Naive B cell (primary cell): ENCODE measurements around the gene RPUSD1. TPM values are rescaled to one million over a fixed set of nuclear protein-coding genes. Genes with fewer than 3 reads are reported as not detected.
"Not testable (repeated sequence)": the region's sequence is repeated elsewhere in the genome, so short reads cannot be mapped to it uniquely, and the experiment has no call there.

Source experiments
- ATAC-seq, 2 donors: fragments of 150-1000 bp; cut with Tn5 transposase; 2 replicates each; pipeline ENCODE4 v1.10.0; 2021; ENCODE audit warnings: low read depth in 2 of 2, mild to moderate bottlenecking in 2 of 2, moderate library complexity in 2 of 2
- DNase-seq: peaks from one replicate; pipeline ENCODE4 v3.0.0; 2022
- H3K27ac Mint-ChIP-seq, 6 donors: one replicate each; pipeline ENCODE4 v1.8.0; 2020 to 2022; ENCODE audit warnings: mild to moderate bottlenecking in 6 of 6, mixed read lengths in 6 of 6, moderate library complexity in 5 of 6, inconsistent platforms in 2 of 6
- H3K27me3 Mint-ChIP-seq, 3 donors: one replicate each; pipeline ENCODE4 v1.8.0; 2021 to 2022; ENCODE audit warnings: mixed read lengths in 3 of 3, mild to moderate bottlenecking in 1 of 3
- H3K36me3 Mint-ChIP-seq, 2 donors: one replicate each; pipeline ENCODE4 v1.8.0; 2020 to 2022; ENCODE audit warnings: mixed read lengths in 2 of 2, inconsistent platforms in 1 of 2, mild to moderate bottlenecking in 1 of 2
- H3K4me1 Mint-ChIP-seq, 3 donors: one replicate each; pipeline ENCODE4 v1.8.0; 2020 to 2022; ENCODE audit warnings: mixed read lengths in 3 of 3, inconsistent platforms in 1 of 3, mild to moderate bottlenecking in 1 of 3, moderate library complexity in 1 of 3
- H3K4me3 Mint-ChIP-seq, 8 donors: one replicate each; pipeline ENCODE4 v1.8.0; 2020 to 2022; ENCODE audit warnings: mild to moderate bottlenecking in 8 of 8, mixed read lengths in 8 of 8, moderate library complexity in 8 of 8, inconsistent platforms in 2 of 8
- H3K9me3 Mint-ChIP-seq, 7 donors: one replicate each; pipeline ENCODE4 v1.8.0; 2020 to 2022; ENCODE audit warnings: mixed read lengths in 7 of 7, mild to moderate bottlenecking in 5 of 7, inconsistent platforms in 2 of 7, moderate library complexity in 1 of 7
- polyA plus RNA-seq, 6 donors: library from polyadenylated mRNA; unstranded; fragments of 300-500 nt; fragmentation: Illumina TruSeq; gene quantifications; one replicate each; pipeline ENCODE4 v1.2.3, GENCODE V29; 2021; ENCODE audit warnings: low read depth in 6 of 6

RPUSD1 gene
- polyA plus RNA-seq, 6 donors from 2014 or later: 24.5 to 43.9 (median 33.7) TPM

DNA sequence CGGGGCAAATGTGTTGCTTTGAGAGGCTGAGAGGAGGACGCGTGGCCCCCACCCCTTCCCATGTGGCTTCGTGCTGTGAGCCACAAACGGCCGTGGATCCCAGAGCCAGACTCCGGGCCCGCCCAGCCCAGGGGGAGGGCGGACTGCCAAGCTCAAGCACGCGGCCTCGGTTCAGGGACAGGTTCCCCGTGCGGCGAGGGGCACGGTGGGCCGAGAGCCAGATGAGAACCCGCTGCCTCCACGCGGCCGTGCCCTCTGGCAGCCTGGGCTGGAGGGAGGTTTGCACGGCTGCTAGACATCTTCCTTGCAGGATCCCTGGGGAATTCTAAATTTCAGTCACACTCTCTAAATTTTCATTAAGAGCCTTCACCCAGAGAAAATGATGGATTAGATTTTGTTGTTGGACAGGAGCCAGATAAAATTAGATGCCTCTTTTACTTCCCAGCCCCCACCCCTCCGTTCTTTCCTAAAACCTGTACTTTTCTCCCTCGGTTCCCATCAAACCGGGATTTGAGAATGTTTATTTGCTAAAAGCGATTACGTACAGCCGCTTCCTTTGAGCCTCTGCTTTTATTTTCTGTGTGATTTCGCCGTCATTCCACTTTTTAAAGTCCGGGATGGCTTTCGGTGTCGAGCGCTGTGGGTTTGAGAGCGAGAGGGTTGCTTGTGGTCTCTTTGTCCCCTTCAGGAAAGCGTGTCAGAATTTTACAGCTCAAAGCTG, 37.3 kb upstream of the RPUSD1 start:
- H3K27ac Mint-ChIP-seq: no peak overlapping the region
- peaks cover 0 to 7% (median 0%) of the 10 kb centered on the region in 3 donors for H3K4me1 Mint-ChIP-seq
- ATAC-seq: no peak
- no peak for DNase-seq
- H3K27me3 Mint-ChIP-seq: peaks cover 0 to 16% (median 5%) of the 10 kb centered on the region in 3 donors
- no peaks in the 10 kb centered on the region for H3K36me3 Mint-ChIP-seq
- no peak overlapping the region for H3K4me3 Mint-ChIP-seq
- peaks cover 0 to 4% (median 0%) of the 10 kb centered on the region in 7 donors for H3K9me3 Mint-ChIP-seq

DNA sequence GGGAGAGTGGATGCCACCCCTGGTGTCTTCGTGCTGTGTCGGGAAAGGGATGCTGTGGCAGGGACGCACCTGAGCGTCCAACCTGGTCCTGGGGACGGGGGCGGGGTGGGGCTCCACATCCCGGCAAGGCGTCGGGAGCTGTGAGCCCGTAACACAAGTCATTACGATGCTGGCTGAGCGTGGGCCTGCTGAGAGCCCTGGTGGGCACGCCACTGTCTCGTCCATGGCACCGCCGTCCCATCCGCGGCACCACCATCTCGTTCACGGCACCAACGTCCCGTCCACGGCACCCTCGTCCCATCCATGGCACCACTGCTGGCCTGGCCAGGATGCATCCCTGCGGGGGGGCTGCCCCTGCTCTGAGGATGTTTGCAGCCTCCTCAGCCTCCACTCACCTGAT, 36.4 kb upstream of the RPUSD1 start:
- Mint-ChIP-seq H3K27ac (no peak overlapping the region), H3K36me3 (no peaks in the 10 kb centered on the region), H3K27me3 (peaks cover 0 to 11% (median 10%) of the 10 kb centered on the region in 3 donors), H3K4me3 (no peak overlapping the region), H3K4me1 (peaks cover 6 to 16% (median 7%) of the 10 kb centered on the region in 3 donors), H3K9me3 (peaks cover 0 to 6% (median 3%) of the 10 kb centered on the region in 7 donors)
- DNase-seq (no peak), ATAC-seq (no peak)

DNA sequence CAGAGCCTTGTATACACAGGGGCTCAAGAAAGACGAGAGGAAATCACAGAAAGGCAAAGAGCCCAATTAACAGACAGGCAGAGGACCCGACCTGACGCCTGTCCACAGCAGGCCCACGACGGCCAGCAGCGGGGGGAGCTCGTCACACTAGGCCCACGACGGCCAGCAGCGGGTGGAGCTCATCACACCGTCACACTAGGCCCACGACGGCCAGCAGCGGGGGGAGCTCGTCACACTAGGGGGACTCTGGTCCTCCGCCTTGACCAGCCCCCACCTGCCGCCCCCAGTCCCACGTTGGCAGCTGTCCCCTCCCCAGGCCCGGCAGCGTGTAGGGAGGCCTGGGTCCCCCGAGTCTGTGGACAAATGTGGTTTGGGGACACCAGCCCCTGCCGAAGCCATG, 36.0 kb upstream of the RPUSD1 start:
- no peak overlapping the region for H3K4me3 Mint-ChIP-seq
- no peak overlapping the region for H3K27ac Mint-ChIP-seq
- ATAC-seq: no peak
- no peaks in the 10 kb centered on the region for H3K36me3 Mint-ChIP-seq
- peaks cover 0 to 11% (median 11%) of the 10 kb centered on the region in 3 donors for H3K27me3 Mint-ChIP-seq
- H3K9me3 Mint-ChIP-seq: peaks cover 0 to 6% (median 4%) of the 10 kb centered on the region in 7 donors
- no peak for DNase-seq
- H3K4me1 Mint-ChIP-seq: peaks cover 7 to 20% (median 11%) of the 10 kb centered on the region in 3 donors

DNA sequence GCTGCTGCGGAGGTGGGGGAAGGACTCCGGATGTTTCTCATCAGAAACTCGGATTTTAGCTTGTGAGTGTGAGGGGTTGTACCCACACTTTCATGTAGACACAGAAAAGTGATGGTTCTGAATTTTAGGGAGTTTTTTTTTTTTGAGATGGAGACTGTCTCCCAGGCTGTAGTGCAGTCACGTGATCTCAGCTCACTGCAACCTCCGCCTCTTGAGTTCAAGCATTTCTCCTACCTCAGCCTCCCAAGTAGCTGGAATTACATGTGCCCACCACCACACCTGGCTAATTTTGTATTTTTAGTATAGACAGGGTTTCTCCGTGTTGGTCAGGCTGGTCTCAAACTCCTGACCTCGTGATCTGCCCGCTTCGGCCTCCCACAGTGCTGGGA, 34.7 kb upstream of the RPUSD1 start:
- no peak for ATAC-seq
- H3K27me3 Mint-ChIP-seq: peaks cover 0 to 11% (median 11%) of the 10 kb centered on the region in 3 donors
- H3K4me1 Mint-ChIP-seq: peaks cover 7 to 23% (median 11%) of the 10 kb centered on the region in 3 donors
- H3K36me3 Mint-ChIP-seq: no peaks in the 10 kb centered on the region
- H3K4me3 Mint-ChIP-seq: no peak overlapping the region
- DNase-seq: no peak
- no peak overlapping the region for H3K27ac Mint-ChIP-seq
- H3K9me3 Mint-ChIP-seq: peaks cover 0 to 6% (median 4%) of the 10 kb centered on the region in 7 donors

DNA sequence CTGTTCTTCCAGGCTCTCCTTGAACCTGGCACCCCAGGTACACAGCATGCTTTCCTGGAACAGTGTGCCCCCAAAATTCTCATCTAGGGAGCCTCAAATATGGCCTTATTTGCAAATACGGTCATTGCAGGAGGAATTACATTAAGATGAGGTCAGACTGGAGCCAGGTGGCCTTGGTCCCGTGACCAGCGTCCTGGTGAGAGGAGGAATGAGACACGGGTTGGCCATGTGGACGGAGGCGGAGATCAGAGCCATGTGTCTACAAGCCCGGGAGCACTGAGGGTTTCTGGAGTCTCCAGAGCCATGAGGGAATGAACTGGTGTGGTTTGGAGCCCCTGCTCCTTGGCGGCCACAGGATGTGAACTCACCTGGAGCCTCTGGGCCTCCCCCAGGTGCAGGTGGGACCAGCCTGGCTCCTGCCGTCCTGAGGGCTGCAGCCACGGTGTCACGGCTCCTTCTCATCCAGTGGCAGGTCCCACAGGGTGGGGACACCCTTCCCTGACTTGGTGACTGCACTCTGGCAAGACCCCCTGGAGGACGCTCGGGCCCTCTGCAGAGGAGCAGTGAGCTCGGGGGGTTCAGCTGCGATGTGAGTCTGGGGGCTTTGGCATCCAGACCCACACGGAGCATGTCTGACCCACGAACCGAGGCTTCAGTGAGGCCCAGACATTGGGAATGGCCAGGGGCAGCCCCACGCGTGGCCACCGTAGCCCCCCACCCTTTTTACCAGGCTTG, 34.2 kb upstream of the RPUSD1 start:
- H3K27me3 Mint-ChIP-seq: peaks cover 0 to 11% (median 11%) of the 10 kb centered on the region in 3 donors
- peaks cover 7 to 26% (median 11%) of the 10 kb centered on the region in 3 donors for H3K4me1 Mint-ChIP-seq
- no peaks in the 10 kb centered on the region for H3K36me3 Mint-ChIP-seq
- no peak overlapping the region for H3K27ac Mint-ChIP-seq
- DNase-seq (no peak), ATAC-seq (no peak)
- H3K4me3 Mint-ChIP-seq: no peak overlapping the region
- H3K9me3 Mint-ChIP-seq: peaks cover 0 to 6% (median 4%) of the 10 kb centered on the region in 7 donors

DNA sequence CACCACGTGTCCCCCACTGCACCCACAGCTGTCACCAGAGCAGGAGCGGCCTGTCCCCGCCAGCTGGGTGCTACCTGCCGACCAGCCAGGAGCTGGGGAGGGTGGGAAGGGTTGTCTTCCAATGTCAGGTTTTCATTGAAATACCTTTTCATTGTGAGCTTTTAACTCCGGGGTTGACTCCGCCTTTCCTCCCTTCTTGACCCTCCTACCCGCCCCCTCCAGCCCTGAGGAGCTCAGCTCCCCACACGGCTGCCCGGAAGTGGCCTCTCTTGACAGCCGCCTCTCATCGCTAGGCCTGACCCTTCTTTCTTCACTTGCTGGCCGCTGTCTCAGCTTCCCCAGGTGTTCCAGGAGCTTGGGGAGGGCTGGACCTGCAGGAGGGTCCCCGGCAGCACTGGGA, 33.6 kb upstream of the RPUSD1 start:
- no peak for ATAC-seq
- H3K4me3 Mint-ChIP-seq: no peak overlapping the region
- H3K36me3 Mint-ChIP-seq: no peaks in the 10 kb centered on the region
- peaks cover 0 to 6% (median 4%) of the 10 kb centered on the region in 7 donors for H3K9me3 Mint-ChIP-seq
- peaks cover 7 to 26% (median 11%) of the 10 kb centered on the region in 3 donors for H3K4me1 Mint-ChIP-seq
- no peak for DNase-seq
- H3K27ac Mint-ChIP-seq: no peak overlapping the region
- peaks cover 0 to 11% (median 11%) of the 10 kb centered on the region in 3 donors for H3K27me3 Mint-ChIP-seq

DNA sequence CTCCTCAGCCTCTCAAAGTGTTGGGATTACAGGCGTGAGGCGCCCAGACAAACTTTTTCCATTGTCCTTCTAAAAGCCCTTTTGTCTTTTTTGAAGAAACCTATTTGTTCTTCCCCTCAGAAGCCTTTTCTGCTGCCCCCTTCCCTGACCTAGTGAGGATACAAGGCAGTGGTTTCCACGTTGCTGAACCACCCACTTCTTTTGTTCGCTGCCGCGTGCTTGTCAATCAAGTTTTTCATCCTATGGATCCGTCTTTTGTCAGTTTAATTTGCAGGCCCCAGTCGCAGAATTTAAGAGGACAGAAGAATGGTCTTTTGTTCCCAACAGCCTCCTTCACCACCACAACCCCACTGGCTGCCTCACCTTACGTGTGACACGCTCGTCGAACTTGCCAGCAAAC, 32.6 kb upstream of the RPUSD1 start:
- ATAC-seq: no peak
- H3K27me3 Mint-ChIP-seq: peaks cover 0 to 8% (median 7%) of the 10 kb centered on the region in 3 donors

DNA sequence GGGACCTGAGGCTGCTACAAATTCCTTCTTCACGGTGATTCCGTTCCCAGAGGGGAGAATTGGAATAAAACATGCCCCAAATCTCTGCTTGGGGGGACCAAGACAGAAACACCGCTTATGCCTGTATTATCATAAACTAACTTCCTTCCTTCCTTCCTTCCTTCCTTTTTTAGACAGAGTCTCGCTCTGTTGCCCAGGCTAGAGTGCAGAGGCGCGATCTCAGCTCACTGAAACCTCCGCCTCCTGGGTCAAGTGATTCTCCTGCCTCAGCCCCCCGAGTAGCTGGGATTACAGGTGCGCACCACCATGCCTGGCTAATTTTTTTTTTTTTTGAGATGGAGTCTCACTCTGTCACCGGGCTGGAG, 31.8 kb upstream of the RPUSD1 start:
- H3K36me3 Mint-ChIP-seq, H3K27me3 Mint-ChIP-seq, H3K9me3 Mint-ChIP-seq, DNase-seq: not testable (repeated sequence)
- Mint-ChIP-seq H3K27ac (peak overlapping the region in 2 of 6 donors; percentile 59 to 83), H3K4me3 (peak overlapping the region in 6 of 8 donors; percentile 5 to 83 (median 59)), H3K4me1 (peaks cover 7 to 26% (median 11%) of the 10 kb centered on the region in 3 donors)
- peak; percentile 51 to 52 for ATAC-seq

More for the DNA sequence above, 32.6 kb upstream of the RPUSD1 start:
- DNase-seq: no peak
- Mint-ChIP-seq H3K9me3 (peaks cover 0 to 6% (median 4%) of the 10 kb centered on the region in 7 donors), H3K27ac (no peak overlapping the region), H3K4me1 (peaks cover 7 to 26% (median 11%) of the 10 kb centered on the region in 3 donors), H3K36me3 (no peaks in the 10 kb centered on the region), H3K4me3 (peak overlapping the region in 2 of 8 donors; percentile 60 to 83)

DNA sequence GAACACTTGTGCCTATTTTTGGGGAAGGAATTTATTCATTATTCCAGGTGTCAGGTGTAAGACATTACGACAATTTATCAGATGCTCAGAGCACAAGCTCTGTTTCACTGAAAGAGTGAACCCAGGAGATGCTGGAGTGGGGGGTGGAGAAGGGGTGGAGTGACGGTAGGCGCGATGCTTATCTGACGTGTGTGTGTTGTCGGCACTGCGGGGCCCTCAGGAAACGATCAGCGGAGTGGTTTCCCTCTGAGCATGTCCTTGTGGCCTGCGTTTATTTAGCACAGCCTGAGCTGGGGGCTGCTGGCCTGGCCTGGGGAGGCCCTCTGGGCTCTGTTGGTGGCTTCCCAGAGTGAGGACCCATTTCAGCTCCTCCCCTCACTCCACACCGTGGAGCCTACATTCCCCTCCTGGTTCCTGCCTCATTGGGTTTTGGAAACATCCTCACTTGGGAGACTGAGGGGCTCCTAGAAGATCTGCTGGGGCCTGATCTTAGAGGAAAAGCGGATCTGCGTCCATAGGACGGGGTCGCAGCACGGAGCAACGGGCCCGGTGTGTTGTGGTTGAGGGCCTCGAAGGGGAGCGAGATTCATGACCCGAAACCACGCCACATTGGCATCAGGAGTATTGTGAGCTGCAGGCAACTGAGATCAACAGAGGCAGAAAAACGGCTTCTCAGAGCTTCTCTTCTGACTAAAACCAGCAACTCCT, 31.3 kb upstream of the RPUSD1 start:
- Mint-ChIP-seq H3K4me1 (peaks cover 7 to 26% (median 11%) of the 10 kb centered on the region in 3 donors), H3K9me3 (peaks cover 0 to 6% (median 4%) of the 10 kb centered on the region in 7 donors), H3K36me3 (no peaks in the 10 kb centered on the region), H3K27me3 (peaks cover 0 to 6% (median 5%) of the 10 kb centered on the region in 3 donors), H3K4me3 (peak overlapping the region in 7 of 8 donors; percentile 1 to 83 (median 50)), H3K27ac (peak overlapping the region in 2 of 6 donors; percentile 40 to 83)
- peak; percentile 77 to 83 for ATAC-seq
- DNase-seq: no peak

DNA sequence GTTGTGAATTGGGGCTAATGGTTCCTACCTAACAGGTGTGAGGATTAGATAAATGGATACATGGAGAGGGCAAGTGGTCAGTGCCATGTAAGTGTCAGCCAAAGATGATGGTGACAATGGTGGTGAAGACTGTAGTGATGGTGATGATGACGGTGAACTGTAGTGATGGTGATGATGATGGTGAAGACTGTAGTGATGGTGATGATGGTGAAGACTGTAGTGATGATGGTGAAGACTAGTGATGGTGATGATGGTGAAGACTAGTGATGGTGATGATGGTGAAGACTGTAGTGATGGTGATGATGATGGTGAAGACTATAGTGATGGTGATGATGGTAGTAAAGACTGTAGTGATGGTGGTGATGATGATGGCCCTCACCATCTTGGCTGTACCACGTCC, 30.4 kb upstream of the RPUSD1 start:
- ATAC-seq: no peak
- H3K4me3 Mint-ChIP-seq: no peak overlapping the region
- no peaks in the 10 kb centered on the region for H3K36me3 Mint-ChIP-seq
- H3K27ac Mint-ChIP-seq: no peak overlapping the region
- peaks cover 0 to 6% (median 4%) of the 10 kb centered on the region in 7 donors for H3K9me3 Mint-ChIP-seq
- H3K4me1 Mint-ChIP-seq: peaks cover 7 to 29% (median 11%) of the 10 kb centered on the region in 3 donors
- peaks cover 0 to 10% (median 6%) of the 10 kb centered on the region in 3 donors for H3K27me3 Mint-ChIP-seq
- DNase-seq: no peak

DNA sequence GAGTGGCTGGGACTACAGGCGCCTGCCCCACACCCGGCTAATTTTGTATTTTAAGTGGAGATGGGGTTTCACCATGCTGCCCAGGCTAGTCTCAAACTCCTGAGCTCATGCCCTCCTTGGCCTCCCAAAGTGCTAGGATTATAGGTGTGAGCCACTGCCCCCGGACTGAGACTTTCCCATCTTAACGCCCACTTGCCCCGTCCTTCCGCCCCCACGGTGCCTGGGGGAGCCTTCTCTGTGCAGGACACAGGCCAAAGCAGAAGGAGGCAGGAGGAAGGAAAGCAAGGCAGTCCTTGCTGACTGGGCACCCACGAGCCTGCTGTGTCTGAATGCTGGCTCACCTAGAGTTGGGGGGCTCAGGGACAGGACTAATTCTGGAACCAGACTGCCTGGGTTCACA, 30.0 kb upstream of the RPUSD1 start:
- no peak overlapping the region for H3K27ac Mint-ChIP-seq
- peak overlapping the region in 3 of 8 donors; percentile 28 to 59 (median 42) for H3K4me3 Mint-ChIP-seq
- no peaks in the 10 kb centered on the region for H3K36me3 Mint-ChIP-seq
- peaks cover 0 to 6% (median 4%) of the 10 kb centered on the region in 7 donors for H3K9me3 Mint-ChIP-seq
- peaks cover 2 to 12% (median 6%) of the 10 kb centered on the region in 3 donors for H3K27me3 Mint-ChIP-seq
- peaks cover 8 to 29% (median 12%) of the 10 kb centered on the region in 3 donors for H3K4me1 Mint-ChIP-seq
- no peak for DNase-seq
- ATAC-seq: no peak

DNA sequence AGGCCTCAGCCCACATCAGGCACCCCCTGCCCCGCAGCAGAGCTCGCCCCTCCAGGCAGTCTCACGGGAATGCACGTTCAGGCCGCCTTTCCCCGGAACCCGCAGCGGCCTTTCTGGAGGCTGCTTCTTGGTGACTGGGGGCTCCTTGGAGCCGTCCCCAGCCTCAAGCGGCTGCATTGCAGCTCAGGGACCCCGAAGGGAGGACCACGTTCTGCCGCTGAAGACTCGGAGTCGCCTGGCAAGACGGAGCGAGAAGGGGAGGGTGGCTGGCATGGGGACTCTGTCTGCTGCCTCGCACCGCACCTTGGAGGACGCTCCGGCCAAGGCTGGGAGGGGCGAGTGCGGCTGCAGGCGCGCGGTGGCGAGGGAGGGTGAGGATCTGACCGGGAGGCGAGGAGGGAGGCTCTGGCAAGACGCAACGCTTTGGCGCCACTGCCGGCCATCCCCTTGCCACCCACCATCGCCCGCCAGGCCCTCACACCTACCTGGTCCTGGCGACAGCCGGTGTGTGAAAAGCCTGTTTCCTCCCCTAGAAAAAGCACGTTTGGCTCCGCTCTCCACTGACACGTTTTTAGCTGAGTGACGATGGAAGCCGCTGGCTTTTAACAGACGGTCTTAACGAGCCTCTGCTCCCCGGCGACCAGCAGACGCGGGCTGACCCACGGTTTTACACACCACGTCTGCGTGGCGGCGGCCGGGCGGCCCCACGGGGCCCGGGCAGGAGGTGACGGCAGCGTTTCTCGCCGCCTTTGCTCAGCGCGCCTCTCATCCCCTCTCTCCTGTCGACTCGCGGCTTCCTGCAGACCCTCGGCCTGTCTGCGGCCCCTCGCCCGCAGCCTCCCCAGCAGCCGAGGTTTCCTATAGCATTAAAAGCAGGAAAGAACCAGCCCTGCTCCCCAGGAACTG, 29.1 kb upstream of the RPUSD1 start:
- H3K9me3 Mint-ChIP-seq: peaks cover 0 to 6% (median 4%) of the 10 kb centered on the region in 7 donors
- H3K4me3 Mint-ChIP-seq: peak overlapping the region in 1 of 8 donors; percentile 32
- H3K4me1 Mint-ChIP-seq: peaks cover 13 to 31% (median 16%) of the 10 kb centered on the region in 3 donors
- peaks cover 0 to 2% of the 10 kb centered on the region in 2 donors for H3K36me3 Mint-ChIP-seq
- H3K27ac Mint-ChIP-seq: no peak overlapping the region
- no peak for DNase-seq
- H3K27me3 Mint-ChIP-seq: peaks cover 10 to 20% (median 12%) of the 10 kb centered on the region in 3 donors
- no peak for ATAC-seq
